BLaER1 (cell line): ENCODE data around the gene EMP2.
"Not testable (repeated sequence)": the region's sequence is repeated elsewhere in the genome, so short reads cannot be mapped to it uniquely, and the experiment has no call there.

ENCODE experiments used
- H3K27ac ChIP-seq: shearing (Covaris generic); formaldehyde crosslinking; 2 replicates; pipeline ENCODE4 v1.8.1; 2022
- H3K27me3 ChIP-seq: shearing (Covaris generic); formaldehyde crosslinking; 2 replicates; pipeline ENCODE4 v1.8.1; 2022
- H3K36me3 ChIP-seq: shearing (Covaris generic); formaldehyde crosslinking; 2 replicates; pipeline ENCODE4 v1.8.1; 2022
- H3K4me1 ChIP-seq: shearing (Covaris generic); formaldehyde crosslinking; 2 replicates; pipeline ENCODE4 v1.8.1; 2022
- H3K4me2 ChIP-seq: shearing (Covaris generic); formaldehyde crosslinking; 2 replicates; pipeline ENCODE4 v1.8.1; 2022
- H3K4me3 ChIP-seq: shearing (Covaris generic); formaldehyde crosslinking; 2 replicates; pipeline ENCODE4 v1.8.1; 2022
- H3K9ac ChIP-seq: shearing (Covaris generic); formaldehyde crosslinking; 2 replicates; pipeline ENCODE4 v1.8.1; 2022
- H3K9me3 ChIP-seq: shearing (Covaris generic); formaldehyde crosslinking; 2 replicates; pipeline ENCODE4 v1.8.1; 2022
- H4K20me1 ChIP-seq: shearing (Covaris generic); formaldehyde crosslinking; 2 replicates; pipeline ENCODE4 v1.8.1; 2022
- Cebpa-rat ChIP-seq: shearing (Covaris generic); IDR thresholded peaks from 2 replicates; pipeline ENCODE4 v1.8.1; 2022

Gene EMP2

GRCh38 chr16:10517868-10518267, 62.5 kb downstream of the EMP2 start:
- TF ChIP-seq Cebpa-rat: no peak
- peaks cover 7% of the 10 kb centered on the region; the same call in 1 of the 2 replicates for H3K4me1 ChIP-seq
- H3K4me3 ChIP-seq: no peak overlapping the region
- H3K4me2 ChIP-seq: no peak overlapping the region
- H3K9ac ChIP-seq: no peak overlapping the region
- no peaks in the 10 kb centered on the region for H4K20me1 ChIP-seq
- no peaks in the 10 kb centered on the region for H3K27me3 ChIP-seq
- peaks cover 3% of the 10 kb centered on the region; the same call in 1 of the 2 replicates for H3K9me3 ChIP-seq
- H3K36me3 ChIP-seq: no peaks in the 10 kb centered on the region
- no peak overlapping the region for H3K27ac ChIP-seq

GRCh38 chr16:10514369-10515055, 65.9 kb downstream of the EMP2 start:
- Histone ChIP-seq H3K9ac (no peak overlapping the region), H3K4me1 (peaks cover 10% of the 10 kb centered on the region; the same call in 1 of the 2 replicates), H4K20me1 (no peaks in the 10 kb centered on the region), H3K27ac (no peak overlapping the region), H3K9me3 (peaks cover 3% of the 10 kb centered on the region; the same call in 1 of the 2 replicates), H3K4me2 (no peak overlapping the region), H3K27me3 (no peaks in the 10 kb centered on the region), H3K36me3 (no peaks in the 10 kb centered on the region), H3K4me3 (no peak overlapping the region)
- TF ChIP-seq Cebpa-rat: no peak

GRCh38 chr16:10511829-10512228, 68.6 kb downstream of the EMP2 start:
- no peaks in the 10 kb centered on the region for H3K27me3 ChIP-seq
- H3K9ac ChIP-seq: no peak overlapping the region
- no peaks in the 10 kb centered on the region for H3K36me3 ChIP-seq
- no peak for TF ChIP-seq Cebpa-rat
- H3K4me3 ChIP-seq: no peak overlapping the region
- no peak overlapping the region for H3K4me2 ChIP-seq
- peaks cover 3% of the 10 kb centered on the region; the same call in 1 of the 2 replicates for H3K9me3 ChIP-seq
- H3K4me1 ChIP-seq: peaks cover 10% of the 10 kb centered on the region; the same call in 1 of the 2 replicates
- no peak overlapping the region for H3K27ac ChIP-seq
- no peaks in the 10 kb centered on the region for H4K20me1 ChIP-seq

- no peaks in the 10 kb centered on the region for H3K9me3 ChIP-seq
- H4K20me1 ChIP-seq: no peaks in the 10 kb centered on the region
- no peak overlapping the region for H3K27ac ChIP-seq
These were observed 70.1 kb downstream of the EMP2 start for GRCh38 chr16:10510279-10510678.

GRCh38 chr16:10509534-10510025, 70.8 kb downstream of the EMP2 start:
- no peaks in the 10 kb centered on the region for H3K9me3 ChIP-seq
- no peaks in the 10 kb centered on the region for H3K36me3 ChIP-seq
- TF ChIP-seq Cebpa-rat: no peak
- no peak overlapping the region for H3K4me3 ChIP-seq
- no peaks in the 10 kb centered on the region for H4K20me1 ChIP-seq
- H3K4me2 ChIP-seq: no peak overlapping the region
- peaks cover 6% of the 10 kb centered on the region; the same call in 1 of the 2 replicates for H3K4me1 ChIP-seq
- H3K9ac ChIP-seq: no peak overlapping the region
- H3K27me3 ChIP-seq: no peaks in the 10 kb centered on the region
- no peak overlapping the region for H3K27ac ChIP-seq

More at GRCh38 chr16:10510279-10510678, 70.1 kb downstream of the EMP2 start:
- peaks cover 10% of the 10 kb centered on the region; the same call in 1 of the 2 replicates for H3K4me1 ChIP-seq
- H3K36me3 ChIP-seq: no peaks in the 10 kb centered on the region
- TF ChIP-seq Cebpa-rat: no peak
- no peak overlapping the region for H3K4me3 ChIP-seq
- H3K9ac ChIP-seq: no peak overlapping the region
- H3K4me2 ChIP-seq: no peak overlapping the region
- no peaks in the 10 kb centered on the region for H3K27me3 ChIP-seq

GRCh38 chr16:10505286-10505685, 75.1 kb downstream of the EMP2 start:
- not testable (repeated sequence) for H3K9me3 ChIP-seq, H3K36me3 ChIP-seq, H3K27me3 ChIP-seq, H3K4me3 ChIP-seq, H3K4me1 ChIP-seq, H3K4me2 ChIP-seq, H3K9ac ChIP-seq, H3K27ac ChIP-seq, H4K20me1 ChIP-seq

GRCh38 chr16:10504404-10504885, 76.0 kb downstream of the EMP2 start:
- Histone ChIP-seq H3K9ac (no peak overlapping the region), H3K4me3 (no peak overlapping the region), H4K20me1 (no peaks in the 10 kb centered on the region), H3K27me3 (no peaks in the 10 kb centered on the region), H3K4me2 (no peak overlapping the region), H3K9me3 (no peaks in the 10 kb centered on the region), H3K27ac (no peak overlapping the region), H3K36me3 (no peaks in the 10 kb centered on the region), H3K4me1 (no peaks in the 10 kb centered on the region)
- TF ChIP-seq Cebpa-rat: no peak

- H3K4me3 ChIP-seq: no peak overlapping the region
- H3K9me3 ChIP-seq: no peaks in the 10 kb centered on the region
- no peak overlapping the region for H3K4me2 ChIP-seq
- TF ChIP-seq Cebpa-rat: no peak
- no peaks in the 10 kb centered on the region for H3K27me3 ChIP-seq
- no peaks in the 10 kb centered on the region for H3K4me1 ChIP-seq
- no peaks in the 10 kb centered on the region for H4K20me1 ChIP-seq
- no peak overlapping the region for H3K27ac ChIP-seq
- H3K9ac ChIP-seq: no peak overlapping the region
- H3K36me3 ChIP-seq: no peaks in the 10 kb centered on the region
These were observed 77.6 kb downstream of the EMP2 start for GRCh38 chr16:10502776-10503175.

GRCh38 chr16:10501016-10501607, 79.3 kb downstream of the EMP2 start:
- TF ChIP-seq Cebpa-rat: no peak
- H3K9me3 ChIP-seq: 0 out of 2 replicates have a peak, but pooled peaks cover 4% of the 10 kb centered on the region
- H3K27me3 ChIP-seq: no peaks in the 10 kb centered on the region
- H3K4me2 ChIP-seq: no peak overlapping the region
- no peaks in the 10 kb centered on the region for H3K36me3 ChIP-seq
- H3K9ac ChIP-seq: no peak overlapping the region
- no peak overlapping the region for H3K27ac ChIP-seq
- H4K20me1 ChIP-seq: no peaks in the 10 kb centered on the region
- no peak overlapping the region for H3K4me3 ChIP-seq
- H3K4me1 ChIP-seq: no peaks in the 10 kb centered on the region

- no peak for TF ChIP-seq Cebpa-rat
- Histone ChIP-seq H3K4me1 (no peaks in the 10 kb centered on the region), H3K27me3 (no peaks in the 10 kb centered on the region), H3K4me2 (no peak overlapping the region), H4K20me1 (no peaks in the 10 kb centered on the region), H3K4me3 (no peak overlapping the region), H3K9me3 (peaks cover 9% of the 10 kb centered on the region), H3K36me3 (no peaks in the 10 kb centered on the region), H3K9ac (no peak overlapping the region), H3K27ac (no peak overlapping the region)
These were observed 79.8 kb downstream of the EMP2 start for GRCh38 chr16:10500582-10500981.
